ENCODE results near the gene SKAP2.

Gene SKAP2

GRCh38 chr7:26743205-26743604 lies 121.2 kb downstream of the SKAP2 start:
- no peak for DNase-seq

- no peak for DNase-seq
These were observed 128.3 kb downstream of the SKAP2 start for GRCh38 chr7:26735976-26736600.

- DNase-seq, result no peak
These were observed 135.1 kb downstream of the SKAP2 start for GRCh38 chr7:26729150-26729775.

GRCh38 chr7:26726051-26726450 lies 138.3 kb downstream of the SKAP2 start:
- no peak for DNase-seq

GRCh38 chr7:26724795-26725194 lies 139.6 kb downstream of the SKAP2 start:
- DNase-seq, result no peak

GRCh38 chr7:26723129-26723528 lies 141.3 kb downstream of the SKAP2 start:
- no peak for DNase-seq

GRCh38 chr7:26721450-26721849 lies 142.9 kb downstream of the SKAP2 start:
- no peak for DNase-seq

GRCh38 chr7:26718063-26718462 lies 146.3 kb downstream of the SKAP2 start:
- DNase-seq, result no peak

- DNase-seq, result no peak
These were observed 150.0 kb downstream of the SKAP2 start for GRCh38 chr7:26714438-26714837.

- DNase-seq, result no peak
These were observed 150.4 kb downstream of the SKAP2 start for GRCh38 chr7:26714006-26714405.

GRCh38 chr7:26709210-26709990 lies 155.0 kb downstream of the SKAP2 start:
- DNase-seq, result no peak

- no peak for DNase-seq
These were observed 158.8 kb downstream of the SKAP2 start for GRCh38 chr7:26705567-26705966.

GRCh38 chr7:26704786-26705185 lies 159.6 kb downstream of the SKAP2 start:
- no peak for DNase-seq

- no peak for DNase-seq
These were observed 160.4 kb downstream of the SKAP2 start for GRCh38 chr7:26704036-26704435.

- DNase-seq, result no peak
These were observed 163.5 kb downstream of the SKAP2 start for GRCh38 chr7:26700893-26701292.

GRCh38 chr7:26700386-26700785 lies 164.0 kb downstream of the SKAP2 start:
- no peak for DNase-seq

GRCh38 chr7:26699766-26700165 lies 164.6 kb downstream of the SKAP2 start:
- DNase-seq, result no peak

GRCh38 chr7:26698806-26699205 lies 165.6 kb downstream of the SKAP2 start:
- DNase-seq, result no peak

- no peak for DNase-seq
These were observed 166.2 kb downstream of the SKAP2 start for GRCh38 chr7:26698194-26698593.

GRCh38 chr7:26696978-26697377 lies 167.4 kb downstream of the SKAP2 start:
- no peak for DNase-seq

- no peak for DNase-seq
These were observed 168.2 kb downstream of the SKAP2 start for GRCh38 chr7:26696161-26696560.

GRCh38 chr7:26694713-26695112 lies 169.7 kb downstream of the SKAP2 start:
- DNase-seq, result no peak

- DNase-seq, result no peak
These were observed 170.2 kb downstream of the SKAP2 start for GRCh38 chr7:26694141-26694540.

GRCh38 chr7:26691886-26692285 lies 172.5 kb downstream of the SKAP2 start:
- no peak for DNase-seq

Data from AML-193 (cell line).